ENCODE results near the gene PLAAT5. TPM values are rescaled to one million over a fixed set of nuclear protein-coding genes. Genes with fewer than 3 reads are reported as not detected.

The PLAAT5 gene
- total RNA-seq, 1 experiment from 2014 or later: 8.5 TPM

DNA sequence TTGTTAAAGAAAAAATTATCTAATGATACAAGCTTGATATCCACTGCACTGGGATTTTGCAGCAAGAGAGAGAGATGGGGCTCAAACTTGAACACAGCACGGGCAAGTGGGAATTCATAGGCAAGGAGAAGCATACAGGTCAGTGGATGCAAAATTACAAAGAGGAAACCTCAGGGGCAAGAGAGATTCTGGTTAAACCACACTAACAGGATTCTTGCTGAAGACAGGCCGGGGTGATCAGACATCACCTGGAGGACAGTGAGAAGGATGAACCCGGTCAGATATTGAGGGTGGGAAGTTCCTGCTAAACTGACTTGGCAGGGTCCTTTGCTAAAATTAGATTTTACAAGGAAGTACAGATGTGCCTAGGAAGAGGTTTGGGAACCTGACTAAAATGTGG, 43.1 kb upstream of the PLAAT5 start:
- H3K9me3 ChIP-seq (ENCODE audit: control insufficient read depth, low read depth, low read length): no peaks in the 10 kb centered on the region
- H3K4me1 ChIP-seq (ENCODE audit: insufficient read depth, low read length): peaks cover 12% of the 10 kb centered on the region; the same call in 1 of the 2 replicates
- no peaks in the 10 kb centered on the region for H3K79me1 ChIP-seq (ENCODE audit: insufficient read depth, low read depth, low read length, poor library complexity, severe bottlenecking)
- no peak overlapping the region for H2BK15ac ChIP-seq (ENCODE audit: low read depth, low read length)
- no peak overlapping the region for H3K14ac ChIP-seq (ENCODE audit: insufficient read depth, low read length)
- no peak overlapping the region for H2BK12ac ChIP-seq (ENCODE audit: insufficient read length, low read depth, low read length)
- H3K36me3 Mint-ChIP-seq (ENCODE audit: insufficient read depth in 1 of 3, low read depth in 3 of 3): peaks cover 0 to 6% (median 0%) of the 10 kb centered on the region in 3 experiments; a peak in 3 of 7 replicates
- H3K27ac Mint-ChIP-seq: peak overlapping the region in 1 of 3 experiments; percentile 60; a peak in 2 of 7 replicates
- no peaks in the 10 kb centered on the region for H3K79me2 ChIP-seq (ENCODE audit: insufficient read depth, low read length)
- TF ChIP-seq, protein P1, sequence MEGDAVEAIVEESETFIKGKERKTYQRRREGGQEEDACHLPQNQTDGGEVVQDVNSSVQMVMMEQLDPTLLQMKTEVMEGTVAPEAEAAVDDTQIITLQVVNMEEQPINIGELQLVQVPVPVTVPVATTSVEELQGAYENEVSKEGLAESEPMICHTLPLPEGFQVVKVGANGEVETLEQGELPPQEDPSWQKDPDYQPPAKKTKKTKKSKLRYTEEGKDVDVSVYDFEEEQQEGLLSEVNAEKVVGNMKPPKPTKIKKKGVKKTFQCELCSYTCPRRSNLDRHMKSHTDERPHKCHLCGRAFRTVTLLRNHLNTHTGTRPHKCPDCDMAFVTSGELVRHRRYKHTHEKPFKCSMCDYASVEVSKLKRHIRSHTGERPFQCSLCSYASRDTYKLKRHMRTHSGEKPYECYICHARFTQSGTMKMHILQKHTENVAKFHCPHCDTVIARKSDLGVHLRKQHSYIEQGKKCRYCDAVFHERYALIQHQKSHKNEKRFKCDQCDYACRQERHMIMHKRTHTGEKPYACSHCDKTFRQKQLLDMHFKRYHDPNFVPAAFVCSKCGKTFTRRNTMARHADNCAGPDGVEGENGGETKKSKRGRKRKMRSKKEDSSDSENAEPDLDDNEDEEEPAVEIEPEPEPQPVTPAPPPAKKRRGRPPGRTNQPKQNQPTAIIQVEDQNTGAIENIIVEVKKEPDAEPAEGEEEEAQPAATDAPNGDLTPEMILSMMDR (conservative IDR thresholded peaks at IDR 0.05): no peak
- no peak overlapping the region for H2AFZ ChIP-seq (ENCODE audit: low read length)
- no peak overlapping the region for H3K4ac ChIP-seq (ENCODE audit: low read depth, low read length)
- H3K56ac ChIP-seq (ENCODE audit: insufficient read length, low read depth, low read length): no peak overlapping the region
- no peak overlapping the region for H3T11ph ChIP-seq (ENCODE audit: low read length)
- no CpG with 5 or more reads among the region's 3 CpGs for WGBS (ENCODE audit: extremely low coverage, insufficient read length, low lambda C conversion rate)
- no peak overlapping the region for H2BK120ac ChIP-seq (ENCODE audit: low read depth, low read length, poor library complexity, severe bottlenecking)
- peaks cover 7 to 11% of the 10 kb centered on the region in 2 experiments for H3K9me3 Mint-ChIP-seq
- no peak overlapping the region for H3K4me2 ChIP-seq (ENCODE audit: insufficient read depth, insufficient read length, low read length)
- H3K4me3 Mint-ChIP-seq: no peak overlapping the region
- H4K5ac ChIP-seq (ENCODE audit: insufficient read length, low read depth, low read length): no peak overlapping the region
- H2AK5ac ChIP-seq (ENCODE audit: insufficient read length, low read length): no peak overlapping the region
- 0 out of 2 replicates have a peak, but pooled peaks cover 2% of the 10 kb centered on the region for H3K27me3 ChIP-seq (ENCODE audit: insufficient read depth, low read length)
- no peak overlapping the region for H3K23ac ChIP-seq (ENCODE audit: insufficient read length, low read depth, low read length)
- DNase-seq: no peak
- H3K18ac ChIP-seq (ENCODE audit: insufficient read length, low read depth, low read length): no peak overlapping the region
- no peaks in the 10 kb centered on the region for H4K20me1 ChIP-seq (ENCODE audit: control insufficient read depth, insufficient read depth, insufficient read length)
- H4K91ac ChIP-seq (ENCODE audit: insufficient read length, low read depth, low read length): no peak overlapping the region
- H3K23me2 ChIP-seq (ENCODE audit: insufficient read length, low read depth, low read length, poor library complexity, severe bottlenecking): no peaks in the 10 kb centered on the region
- no peaks in the 10 kb centered on the region; the same call in 1 of the 2 replicates for H3K27me3 Mint-ChIP-seq (ENCODE audit: low read depth)
- no peak overlapping the region for H4K8ac ChIP-seq (replicated peaks; ENCODE audit: insufficient read length, low read depth, low read length)
- no peak overlapping the region for H3K27ac ChIP-seq (ENCODE audit: insufficient read length, low read depth, low read length)
- peaks cover 59 to 63% of the 10 kb centered on the region in 2 experiments for H3K4me1 Mint-ChIP-seq
- H3K9ac ChIP-seq (ENCODE audit: extremely low read depth, insufficient read length, low read length): no peak overlapping the region
- H2BK5ac ChIP-seq (ENCODE audit: insufficient read length, low read length): no peak overlapping the region
- H2BK20ac ChIP-seq (ENCODE audit: low read depth, low read length, poor library complexity, severe bottlenecking): no peak overlapping the region
